Adrenal gland (tissue), 12 donors: Measurements from ENCODE around the gene PDXP. TPM values are rescaled to one million over a fixed set of nuclear protein-coding genes. Genes with fewer than 3 reads are reported as not detected.

ENCODE experiments used
- DNase-seq, 7 donors: peaks; one replicate each; pipeline ENCODE4 v3.0.0-alpha.2; 2019 to 2020
- H3K27ac ChIP-seq, 5 donors: fragments of 200-600 bp; sonication (generic) in 4 of 5; 1 replicate in 3 of 5; 2 replicates in 2 of 5; pipeline versions ENCODE4 v1.5.1 to v1.8.0; 2016 to 2020; ENCODE audit warnings: mild to moderate bottlenecking in 1 of 5
- H3K27me3 ChIP-seq: fragments of 200-600 bp; 2 replicates; pipeline ENCODE4 v1.8.0; 2021
- H3K36me3 ChIP-seq, 2 donors: fragments of 200-600 bp; replicated peaks in 1 of 2; 1 replicate in 1 of 2; 2 replicates in 1 of 2; pipeline versions ENCODE4 v1.5.1 to v1.8.0; 2018 to 2022
- H3K4me1 ChIP-seq, 2 donors: fragments of 200-600 bp; replicated peaks in 1 of 2; 1 replicate in 1 of 2; 2 replicates in 1 of 2; pipeline versions ENCODE4 v1.5.1 to v1.8.0; 2018 to 2021
- H3K4me3 ChIP-seq, 4 donors: fragments of 200-600 bp; sonication (generic) in 3 of 4; one replicate each; pipeline ENCODE4 v1.5.1; 2016 to 2018
- H3K9me3 ChIP-seq, 3 donors: fragments of 200-600 bp; sonication (generic) in 1 of 3; replicated peaks in 1 of 3; 1 replicate in 2 of 3; 2 replicates in 1 of 3; pipeline versions ENCODE4 v1.5.1 to v1.8.0; 2016 to 2021
- CTCF ChIP-seq, 6 experiments: fragments of 450-650 bp in 4 of 6; fragments of 200-600 bp in 2 of 6; sonication (generic) in 1 of 6; IDR thresholded peaks; 1 replicate in 5 of 6; 2 replicates in 1 of 6; pipeline versions ENCODE4 v1.5.1 to v1.8.0; 2016 to 2021; ENCODE audit warnings: antibody characterized with exemption in 6 of 6, mild to moderate bottlenecking in 2 of 6, moderate library complexity in 1 of 6
- POLR2A ChIP-seq, 2 donors: fragments of 450-650 bp; IDR thresholded peaks; one replicate each; pipeline ENCODE4 v1.6.1; 2017; ENCODE audit warnings: antibody characterized with exemption in 2 of 2, mild to moderate bottlenecking in 2 of 2, moderate library complexity in 1 of 2
- WGBS, 4 donors: extraction: QIAGEN DNeasy Blood & Tissue Kit in 2 of 4; methylation state at CpG; one replicate each; pipeline versions ENCODE4 v1.1.5 to v1.1.7; 2013 to 2017; 5-methylcytosine and 5-hydroxymethylcytosine counted together
- intact Hi-C, 2 donors: fragments of 100-400 bp; cut with DNase I; formaldehyde crosslinking; loops; one replicate each; pipeline versions ENCODE4 v1.14.1 to v1.15.0; 2022 to 2023
- polyA plus RNA-seq, 3 donors: library from polyadenylated mRNA; stranded (reverse); fragments of 200-250 nt in 2 of 3; fragments of 350-450 nt in 1 of 3; fragmentation: Illumina TruSeq in 1 of 3; extraction: RNeasy Lipid Tissue Mini Kit (QIAGEN cat#74804) in 1 of 3; gene quantifications; one replicate each; pipeline ENCODE4 v1.2.3, GENCODE V29; 2013 to 2014
- total RNA-seq, 9 donors: library from RNA; depleted of rRNA in 4 of 9; stranded (reverse); fragments of >200 nt in 4 of 9; fragments of 120-200 nt in 1 of 9; fragmentation: NEBNext Ultra II Directional in 1 of 9; extraction: Animal tissue kit (Norgen Biotek cat#: 25700) in 1 of 9; gene quantifications; one replicate each; pipeline versions ENCODE4 v1.1.0 to v1.2.4, GENCODE V29; 2013 to 2023
- donor health status: healthy with polysubstance abuse.
- donor health status: Bipolar disorder and iron deficiency.
- donor health status: DM: yes; HTN: yes; CAD: no.
- donor health status: DM: no; HTN: no; CAD: no.
- donor health status: DM: no; HTN: no; CAD: no.
- donor health status: DM: yes; HTN: yes; CAD: no.

The PDXP gene
- total and polyA plus RNA-seq, 12 donors: 10.0 to 49.7 (median 20.2) TPM

DNA sequence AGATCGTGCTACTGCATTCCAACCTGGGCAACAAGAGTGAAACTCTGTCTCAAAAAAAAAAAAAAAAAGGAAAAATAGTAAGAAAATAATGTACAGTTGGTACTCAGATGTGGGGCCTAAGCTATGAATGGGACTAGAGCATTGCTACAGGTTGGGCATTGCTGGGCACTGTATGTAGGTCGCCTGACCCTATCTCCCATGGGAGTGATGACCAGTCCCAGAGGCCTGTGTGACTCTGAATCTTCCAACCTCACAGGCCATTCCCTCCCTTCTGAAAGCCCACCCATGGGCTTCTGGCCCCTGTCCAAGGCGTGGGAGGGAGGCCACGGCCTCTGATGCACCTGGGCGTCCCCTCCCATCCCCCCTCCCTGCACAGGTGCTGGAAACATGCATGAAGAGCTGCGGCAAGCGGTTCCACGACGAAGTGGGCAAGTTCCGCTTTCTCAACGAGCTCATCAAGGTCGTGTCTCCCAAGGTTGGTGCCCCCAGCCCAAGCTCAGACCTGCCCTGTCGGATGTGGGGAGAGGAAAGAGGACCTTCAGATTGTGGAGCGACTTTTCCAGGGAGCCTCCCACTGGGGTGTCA, 40.4 kb upstream of the PDXP start:
- Histone ChIP-seq H3K9me3 (no peaks in the 10 kb centered on the region), H3K36me3 (peaks cover 0 to 73% of the 10 kb centered on the region in 2 donors), H3K27ac (no peak overlapping the region), H3K27me3 (no peaks in the 10 kb centered on the region), H3K4me1 (peaks cover 9 to 19% of the 10 kb centered on the region in 2 donors), H3K4me3 (no peak overlapping the region)
- intact Hi-C loops: no loop called here
- DNase-seq: no peak
- TF ChIP-seq CTCF (IDR thresholded peaks at IDR 0.05): no peak
- no peak for TF ChIP-seq POLR2A (IDR thresholded peaks at IDR 0.05)
- 77 to 91% (median 78%) methylated on average over 8 to 14 of the region's 14 CpGs for WGBS, 4 donors

GRCh38 chr22:37618674-37619073, 39.8 kb upstream of the PDXP start:
- Histone ChIP-seq H3K9me3 (no peaks in the 10 kb centered on the region), H3K27ac (no peak overlapping the region), H3K27me3 (no peaks in the 10 kb centered on the region), H3K4me1 (peaks cover 6 to 17% of the 10 kb centered on the region in 2 donors), H3K4me3 (no peak overlapping the region), H3K36me3 (peaks cover 0 to 73% of the 10 kb centered on the region in 2 donors)
- 70 to 86% (median 83%) methylated on average over 3 to 6 of the region's 6 CpGs for WGBS, 4 donors
- TF ChIP-seq POLR2A (IDR thresholded peaks at IDR 0.05): no peak
- TF ChIP-seq CTCF (IDR thresholded peaks at IDR 0.05): no peak
- intact Hi-C loops: no loop called here
- DNase-seq: no peak

- Histone ChIP-seq H3K4me3 (no peak overlapping the region), H3K4me1 (peaks cover 6 to 16% of the 10 kb centered on the region in 2 donors), H3K9me3 (no peaks in the 10 kb centered on the region), H3K27me3 (no peaks in the 10 kb centered on the region), H3K27ac (no peak overlapping the region), H3K36me3 (peaks cover 0 to 64% of the 10 kb centered on the region in 2 donors)
- TF ChIP-seq CTCF (IDR thresholded peaks at IDR 0.05) (no peak), POLR2A (IDR thresholded peaks at IDR 0.05) (no peak)
- intact Hi-C loops: loop anchor here (5.0 kb wide), 2 partner anchors 62 to 172 kb away; no protein-coding TSS in a partner anchor
- 80 to 94% (median 85%) methylated on average over 7 of the region's 7 CpGs for WGBS, 4 donors
- DNase-seq: no peak
These were observed 38.5 kb upstream of the PDXP start for GRCh38 chr22:37619991-37620390.

DNA sequence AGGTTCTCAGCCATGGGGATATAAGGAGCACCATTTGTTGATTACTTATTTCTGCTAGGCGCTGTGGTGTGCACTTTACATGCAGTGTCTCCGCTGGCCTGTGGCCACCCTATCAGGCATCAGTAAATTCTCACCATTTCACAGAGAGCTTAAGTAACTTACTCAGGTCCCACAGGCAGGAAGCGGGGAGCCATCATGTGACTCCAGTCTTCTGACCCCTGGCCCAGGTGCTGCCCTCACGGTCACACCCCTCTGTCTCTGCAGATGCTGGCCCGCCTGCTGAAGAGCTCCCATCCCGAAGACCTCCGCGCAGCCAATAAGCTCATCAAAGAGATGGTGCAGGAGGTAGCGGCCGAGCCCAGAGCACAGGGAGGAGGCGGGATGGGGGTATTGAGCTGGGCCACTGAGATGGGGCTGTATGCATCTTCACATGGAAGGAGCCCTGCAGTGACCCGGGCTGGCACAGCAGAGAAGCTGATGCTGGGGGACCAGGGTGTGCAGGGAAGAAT, 37.1 kb upstream of the PDXP start:
- intact Hi-C loops: loop anchor here (5.0 kb wide), 2 partner anchors 61 to 171 kb away; no protein-coding TSS in a partner anchor
- Histone ChIP-seq H3K4me3 (no peak overlapping the region), H3K27me3 (no peaks in the 10 kb centered on the region), H3K27ac (no peak overlapping the region), H3K4me1 (peaks cover 6 to 16% of the 10 kb centered on the region in 2 donors), H3K36me3 (peaks cover 0 to 53% of the 10 kb centered on the region in 2 donors), H3K9me3 (no peaks in the 10 kb centered on the region)
- 92 to 94% (median 93%) methylated on average over 5 to 12 of the region's 12 CpGs for WGBS, 4 donors
- DNase-seq: no peak
- no peak for TF ChIP-seq CTCF (IDR thresholded peaks at IDR 0.05)
- TF ChIP-seq POLR2A (IDR thresholded peaks at IDR 0.05): no peak
